HepG2 (cell line): Measurements from ENCODE around the gene SLC66A3. TPM values are rescaled to one million over a fixed set of nuclear protein-coding genes. Genes with fewer than 3 reads are reported as not detected.

Experiments
- AHR ChIP-seq: IDR thresholded peaks from 2 replicates; pipeline ENCODE4 v1.6.1; 2018; ENCODE audit warnings: missing genetic modification reagents, missing compliant biosample characterization
- BHLHE40 ChIP-seq: IDR thresholded peaks from 2 replicates; pipeline ENCODE4 v1.6.1; 2011; ENCODE audit warnings: low read length, improper control_type of control experiment
- FOXM1 ChIP-seq: sonication (generic); formaldehyde crosslinking; IDR thresholded peaks from 2 replicates; pipeline ENCODE4 v1.5.0; 2020; ENCODE audit warnings: missing genetic modification reagents
- GABPB1 ChIP-seq: IDR thresholded peaks from 2 replicates; pipeline ENCODE4 v1.6.1; 2016; ENCODE audit warnings: mild to moderate bottlenecking, missing genetic modification reagents, moderate library complexity, missing compliant biosample characterization
- HHEX ChIP-seq: IDR thresholded peaks from 2 replicates; pipeline ENCODE4 v1.6.1; 2016; ENCODE audit warnings: control low read depth
- HMGXB4 ChIP-seq, 2 experiments: sonication (generic) in 1 of 2; formaldehyde crosslinking in 1 of 2; IDR thresholded peaks; 2 replicates each; pipeline versions ENCODE4 v1.4.0 to v1.6.1; 2018 to 2020; ENCODE audit warnings: missing genetic modification reagents in 2 of 2, borderline replicate concordance in 1 of 2, low read depth in 1 of 2, mild to moderate bottlenecking in 1 of 2, missing biosample characterization in 1 of 2
- KLF12 ChIP-seq: sonication (generic); formaldehyde crosslinking; IDR thresholded peaks from 2 replicates; pipeline ENCODE4 v1.4.0; 2020; ENCODE audit warnings: missing genetic modification reagents, borderline replicate concordance
- MTF2 ChIP-seq: sonication (generic); formaldehyde crosslinking; IDR thresholded peaks from 2 replicates; pipeline ENCODE4 v1.5.0; 2020; ENCODE audit warnings: missing genetic modification reagents, borderline replicate concordance
- MXD3 ChIP-seq: IDR thresholded peaks from 2 replicates; pipeline ENCODE4 v1.6.1; 2016; ENCODE audit warnings: mild to moderate bottlenecking, missing biosample characterization, missing genetic modification reagents
- NKX3-1 ChIP-seq: sonication (generic); formaldehyde crosslinking; IDR thresholded peaks from 2 replicates; pipeline ENCODE4 v1.5.0; 2020; ENCODE audit warnings: missing genetic modification reagents
- PHF21A ChIP-seq: sonication (generic); formaldehyde crosslinking; IDR thresholded peaks from 2 replicates; pipeline ENCODE4 v1.5.0; 2020; ENCODE audit warnings: mild to moderate bottlenecking, missing genetic modification reagents
- RELA ChIP-seq: sonication (generic); formaldehyde crosslinking; IDR thresholded peaks from 2 replicates; pipeline ENCODE4 v1.4.0; 2020; ENCODE audit warnings: missing genetic modification reagents
- TOE1 ChIP-seq: sonication (generic); formaldehyde crosslinking; IDR thresholded peaks from 2 replicates; pipeline ENCODE4 v1.4.0; 2020; ENCODE audit warnings: mild to moderate bottlenecking, missing genetic modification reagents
- ZNF276 ChIP-seq: sonication (generic); formaldehyde crosslinking; IDR thresholded peaks from 2 replicates; pipeline ENCODE4 v1.4.0; 2020; ENCODE audit warnings: mild to moderate bottlenecking, low read depth, missing genetic modification reagents
- ZNF33A ChIP-seq: sonication (generic); formaldehyde crosslinking; IDR thresholded peaks from 2 replicates; pipeline ENCODE4 v1.5.1; 2020; ENCODE audit warnings: missing genetic modification reagents, mild to moderate bottlenecking, moderate library complexity, borderline replicate concordance
- ZNF414 ChIP-seq: sonication (generic); formaldehyde crosslinking; IDR thresholded peaks from 2 replicates; pipeline ENCODE4 v1.5.0; 2020; ENCODE audit warnings: missing genetic modification reagents
- ZNF576 ChIP-seq: sonication (generic); formaldehyde crosslinking; IDR thresholded peaks from 2 replicates; pipeline ENCODE4 v1.4.0; 2020; ENCODE audit warnings: mild to moderate bottlenecking, missing genetic modification reagents
- ZNF660 ChIP-seq: sonication (generic); formaldehyde crosslinking; IDR thresholded peaks from 2 replicates; pipeline ENCODE4 v1.5.1; 2020; ENCODE audit warnings: mild to moderate bottlenecking, low read depth, missing genetic modification reagents, borderline replicate concordance
- ZNF691 ChIP-seq: sonication (generic); formaldehyde crosslinking; IDR thresholded peaks from 2 replicates; pipeline ENCODE4 v1.4.0; 2020; ENCODE audit warnings: missing genetic modification reagents, low read depth, mild to moderate bottlenecking, borderline replicate concordance
- ZNF710 ChIP-seq: sonication (generic); formaldehyde crosslinking; IDR thresholded peaks from 2 replicates; pipeline ENCODE4 v1.5.0; 2020; ENCODE audit warnings: mild to moderate bottlenecking, missing genetic modification reagents, borderline replicate concordance
- polyA plus RNA-seq, 8 experiments: library from polyadenylated mRNA; depleted of rRNA in 3 of 8; stranded (reverse) in 7 of 8; unstranded in 1 of 8; fragments of >200 nt; fragmentation: Illumina TruSeq in 4 of 8; extraction: Trizol in 4 of 8; gene quantifications; 2 replicates each; pipeline versions ENCODE4 v1.2.1 to v1.2.3, GENCODE V29; 2011 to 2016; ENCODE audit warnings: low read depth in 4 of 8, missing spikeins in 1 of 8, mixed read lengths in 1 of 8; ENCODE audit not compliant: insufficient read depth in 1 of 8
- total RNA-seq, 5 experiments: library from RNA; depleted of rRNA; stranded (reverse); fragments of >200 nt; fragmentation: Illumina TruSeq; extraction: Trizol; gene quantifications; 2 replicates each; pipeline ENCODE4 v1.2.3, GENCODE V29; 2016; ENCODE audit warnings: low read depth in 1 of 5

Gene SLC66A3
- total and polyA plus RNA-seq, 2 of the 13 experiments (the other 11 are each of a cell fraction or from before 2014, with no cell fraction given), result 2.2 to 3.7 TPM

GRCh38 chr2:11123856-11124759 is 31.2 kb upstream of the SLC66A3 start (continued):
- TF ChIP-seq ZNF276 (no peak), TOE1 (CRISPR knock-in tag) (no peak), ZNF691 (CRISPR knock-in tag) (no peak), BHLHE40 (no peak), MTF2 (CRISPR knock-in tag) (peak; percentile 68; the same call in 1 of the 2 replicates), ZNF33A (CRISPR knock-in tag) (no peak), PHF21A (CRISPR knock-in tag) (peak; percentile 6; the same call in 1 of the 2 replicates), RELA (CRISPR knock-in tag) (no peak), GABPB1 (peak; percentile 45; the same call in 1 of the 2 replicates), ZNF576 (CRISPR knock-in tag) (no peak), HHEX (no peak), HMGXB4 (CRISPR knock-in tag; IDR thresholded peaks at IDR 0.05; ENCODE audit: borderline replicate concordance in 1 of 2, low read depth in 1 of 2) (peak in 1 of 2 experiments; percentile 51; a peak in 1 of 4 replicates), ZNF710 (CRISPR knock-in tag) (0 out of 2 replicates have a peak, but pooled peaks have one; percentile 34), ZNF414 (CRISPR knock-in tag) (no peak), MXD3 (CRISPR knock-in tag) (no peak), KLF12 (CRISPR knock-in tag) (no peak), AHR (0 out of 2 replicates have a peak, but pooled peaks have one; percentile 39), ZNF660 (no peak), FOXM1 (no peak), NKX3-1 (no peak)
